Fibroblast of skin of right quadriceps (primary cell): ENCODE results near the gene STT3B.
A peak's percentile ranks its signal among the peaks of the same experiment; 100 is the strongest.

Source experiments
- DNase-seq: peaks from one replicate; pipeline ENCODE4 v3.0.0-alpha.2; 2013

STT3B gene

DNA sequence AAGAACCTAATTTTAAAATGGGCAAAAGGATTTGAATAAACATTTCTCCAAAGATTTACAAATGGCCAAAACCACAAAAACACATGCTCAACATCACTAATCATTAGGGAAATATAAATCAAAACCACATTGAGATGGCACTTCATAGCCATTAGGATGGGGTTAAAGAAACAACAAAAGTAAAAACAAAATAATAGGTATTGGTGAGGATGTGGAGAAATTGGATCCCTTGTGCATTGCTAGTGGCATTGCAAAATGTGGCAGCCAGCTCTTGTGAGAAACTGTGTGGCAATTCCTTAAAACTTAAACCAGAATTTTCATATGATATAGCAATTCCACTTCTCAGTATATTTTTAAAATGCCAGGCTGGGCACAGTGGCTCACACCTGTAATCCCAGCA, 126.5 kb downstream of the STT3B start:
- no peak for DNase-seq

DNA sequence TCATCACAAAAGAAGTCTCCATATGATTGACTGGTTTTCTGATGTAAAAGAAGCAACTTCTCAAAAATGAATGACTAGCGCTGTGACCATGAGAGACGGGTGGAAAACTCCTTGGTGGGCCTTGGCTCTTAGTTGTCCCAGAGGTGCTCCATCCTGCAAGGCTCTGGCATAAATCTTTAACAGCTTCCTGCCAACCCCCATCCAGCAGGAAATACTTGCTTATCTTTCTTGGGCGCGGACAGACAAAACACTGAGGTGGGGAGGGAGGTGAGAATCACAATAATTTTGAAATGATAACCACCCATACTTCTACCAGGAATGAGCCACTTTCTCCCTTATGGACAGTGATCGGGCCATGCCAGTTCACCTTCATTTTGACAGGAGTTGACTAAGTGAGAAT, 128.6 kb downstream of the STT3B start:
- no peak for DNase-seq

DNA sequence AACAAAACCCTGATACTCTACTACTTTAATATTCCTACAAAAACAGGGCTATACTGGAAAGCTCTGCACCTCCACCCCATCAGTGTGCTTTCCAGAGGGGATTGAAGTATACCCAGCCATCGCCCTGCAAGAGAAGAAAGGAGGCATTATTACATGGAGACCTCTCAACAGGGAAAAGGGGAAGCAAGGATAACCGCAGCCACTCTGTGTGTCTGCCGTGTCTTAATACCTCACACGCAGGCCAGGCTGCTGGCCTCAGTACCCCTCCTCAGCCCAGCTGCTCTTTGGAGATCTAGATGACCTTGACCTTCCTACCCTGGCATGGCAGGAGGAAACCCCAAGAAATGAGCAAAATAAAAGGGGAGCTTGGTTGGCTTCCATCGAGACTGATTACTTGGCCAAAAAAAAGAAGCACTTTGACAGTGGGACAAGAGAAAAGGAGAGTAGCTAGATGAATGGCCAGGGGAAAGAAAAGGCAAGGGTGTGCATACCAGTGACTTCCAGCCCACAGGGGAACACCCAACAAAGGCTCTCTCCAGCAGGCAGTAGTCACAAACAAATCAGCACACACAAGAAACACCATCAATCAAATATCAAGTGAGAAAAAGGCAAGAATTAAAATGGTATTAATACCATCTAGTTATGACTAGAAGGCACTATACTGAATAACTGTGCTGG, 129.4 kb downstream of the STT3B start:
- DNase-seq: no peak

DNA sequence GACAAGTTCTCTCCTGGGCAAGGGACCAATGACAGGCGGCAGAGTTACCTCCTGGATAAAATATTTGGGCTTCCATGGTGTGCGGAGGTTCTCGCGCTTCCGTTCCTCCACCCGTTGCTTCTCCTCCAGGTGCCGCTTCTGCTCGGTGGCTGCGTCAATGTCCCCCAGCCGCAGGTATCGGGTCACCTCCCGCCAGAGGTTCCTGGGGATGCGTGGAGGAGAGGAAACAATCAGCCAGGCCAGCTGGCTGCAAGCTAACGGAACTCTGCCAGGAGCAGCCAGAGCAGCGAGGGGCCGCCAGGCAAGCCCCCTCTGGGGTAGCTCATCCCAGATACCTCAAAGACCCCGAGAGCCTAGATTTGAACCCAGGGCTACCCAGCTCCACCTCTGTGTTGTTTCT, 131.3 kb downstream of the STT3B start:
- DNase-seq: no peak

DNA sequence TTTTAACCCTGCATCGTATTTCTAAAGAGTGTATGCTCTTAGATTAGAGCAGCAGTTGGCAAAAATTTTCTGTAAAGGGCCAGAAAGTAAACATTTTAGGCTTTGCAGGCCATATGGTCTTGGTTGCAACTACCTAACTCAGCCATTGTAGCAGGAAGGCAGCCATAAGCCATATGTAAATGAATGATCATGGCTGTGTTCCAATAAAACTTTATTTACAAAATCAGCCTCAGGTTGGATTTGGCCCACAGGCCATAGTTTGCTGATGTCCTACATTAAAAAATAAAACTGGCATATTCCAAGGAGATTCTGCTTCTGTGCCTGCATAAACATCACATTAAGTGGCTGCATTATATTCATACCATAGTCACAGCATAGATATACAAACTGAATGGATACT, 134.9 kb downstream of the STT3B start:
- no peak for DNase-seq

DNA sequence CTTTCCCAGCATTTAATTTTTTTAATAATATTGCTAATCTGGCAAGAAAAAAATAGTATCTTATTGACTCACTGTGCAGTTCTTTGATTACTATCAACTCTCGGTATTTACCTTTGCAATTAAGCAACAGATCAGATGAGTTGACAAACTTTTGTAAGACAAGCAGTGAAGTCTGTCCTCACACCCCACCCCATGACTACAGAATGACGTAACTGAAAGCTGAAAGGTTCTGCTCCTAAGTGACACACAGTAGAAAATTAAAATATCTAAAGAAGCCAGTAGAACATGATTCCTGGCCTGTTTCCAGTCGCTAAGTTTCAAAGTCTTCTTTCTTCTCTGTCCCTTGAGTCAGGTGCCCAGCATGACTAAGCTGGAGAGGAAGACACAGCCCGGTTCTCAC, 135.5 kb downstream of the STT3B start:
- no peak for DNase-seq

DNA sequence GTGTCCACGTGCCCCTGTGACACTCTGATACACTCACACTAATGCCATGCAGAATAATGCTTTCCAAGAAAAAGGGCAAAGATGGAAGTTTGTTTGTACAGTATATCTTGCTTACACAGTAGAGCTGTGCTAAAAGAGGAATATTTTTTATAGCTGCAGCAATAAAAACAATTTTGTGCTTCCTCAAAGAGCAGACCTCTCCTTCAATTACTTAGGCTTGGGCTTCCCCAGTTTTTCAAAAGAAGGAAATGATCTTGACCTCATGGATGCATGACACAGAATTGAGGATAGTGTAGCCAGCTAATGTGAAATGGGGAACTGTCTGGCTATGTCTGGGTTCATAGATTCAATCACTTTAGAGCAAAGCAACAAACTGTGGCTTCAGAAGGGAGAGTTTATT, 137.4 kb downstream of the STT3B start:
- DNase-seq: no peak

DNA sequence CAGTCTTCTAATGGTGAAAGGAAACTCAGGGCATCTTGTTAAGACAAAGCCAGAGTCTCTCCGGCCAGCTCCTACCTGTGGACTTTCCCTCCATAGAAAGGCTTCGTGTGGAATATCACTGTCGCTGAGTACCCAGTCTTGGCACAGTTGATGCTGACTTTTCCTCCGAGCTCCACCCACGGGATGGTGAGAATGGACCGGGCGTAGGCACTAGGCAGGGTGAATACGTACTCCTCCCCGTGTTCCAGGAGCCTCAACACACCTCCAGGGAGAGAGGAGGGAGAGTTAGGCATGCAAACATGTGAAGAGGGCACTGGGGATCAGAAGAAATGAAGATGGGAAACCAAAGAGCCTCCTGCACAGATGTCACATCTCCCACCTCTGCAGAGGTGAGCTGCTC, 138.0 kb downstream of the STT3B start:
- no peak for DNase-seq

DNA sequence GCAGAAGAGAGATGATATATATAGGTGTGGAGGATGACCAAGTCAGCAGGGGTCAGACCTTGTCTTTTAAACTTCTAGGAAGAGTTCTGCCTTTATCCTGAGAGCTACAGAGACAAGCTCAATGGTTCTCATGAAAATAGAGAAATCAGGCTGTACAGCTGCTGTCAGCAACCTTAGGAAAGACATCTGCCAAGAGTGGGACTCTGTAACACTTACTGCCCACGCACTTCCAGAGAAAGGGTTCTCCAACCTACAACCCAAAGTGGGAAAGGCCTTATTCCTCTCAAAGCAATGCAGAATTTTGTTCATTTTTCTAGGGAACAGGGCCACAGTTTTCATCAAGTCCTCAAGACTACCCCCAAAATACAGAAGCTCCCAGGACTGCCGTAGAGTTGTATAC, 138.7 kb downstream of the STT3B start:
- DNase-seq: no peak

DNA sequence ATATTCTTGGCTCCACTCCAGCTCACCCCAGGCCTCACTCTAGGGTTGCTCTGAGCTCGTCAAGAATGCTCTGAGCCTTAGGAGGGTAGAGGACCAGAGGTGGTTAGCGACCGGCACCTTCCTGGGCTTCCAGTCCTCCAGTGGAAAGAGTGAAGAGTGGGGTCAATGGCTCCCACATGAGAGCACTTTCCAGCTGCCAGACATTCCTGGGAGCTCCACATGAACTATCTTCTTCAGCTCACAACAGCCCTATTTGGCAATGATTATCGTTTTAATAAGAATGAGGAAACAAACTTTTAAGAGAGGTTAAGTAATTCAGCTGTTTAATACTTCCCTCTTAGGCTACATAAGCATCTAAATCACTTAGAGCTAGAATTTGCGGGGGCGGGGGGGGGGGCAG, 139.3 kb downstream of the STT3B start:
- DNase-seq: peak; percentile 2

DNA sequence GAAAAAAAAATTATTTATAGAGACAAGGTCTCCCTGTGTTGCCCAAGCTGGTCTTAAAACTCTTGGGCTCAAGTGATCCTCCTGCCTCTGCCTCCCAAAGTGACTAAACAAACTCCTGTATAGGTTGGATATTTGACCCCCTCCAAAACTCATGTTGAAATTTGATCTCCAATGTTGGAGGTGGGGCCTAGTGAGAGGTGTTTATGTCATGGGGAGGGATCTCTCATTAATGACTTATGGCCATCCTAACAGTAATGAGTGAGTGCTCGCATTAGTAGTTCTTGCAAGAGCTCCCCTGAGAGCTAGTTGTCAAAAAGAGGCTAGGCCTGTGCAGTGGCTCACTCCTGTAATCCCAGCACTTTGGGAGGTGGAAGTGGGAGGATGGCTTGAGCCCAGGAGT, 141.2 kb downstream of the STT3B start:
- DNase-seq: no peak

DNA sequence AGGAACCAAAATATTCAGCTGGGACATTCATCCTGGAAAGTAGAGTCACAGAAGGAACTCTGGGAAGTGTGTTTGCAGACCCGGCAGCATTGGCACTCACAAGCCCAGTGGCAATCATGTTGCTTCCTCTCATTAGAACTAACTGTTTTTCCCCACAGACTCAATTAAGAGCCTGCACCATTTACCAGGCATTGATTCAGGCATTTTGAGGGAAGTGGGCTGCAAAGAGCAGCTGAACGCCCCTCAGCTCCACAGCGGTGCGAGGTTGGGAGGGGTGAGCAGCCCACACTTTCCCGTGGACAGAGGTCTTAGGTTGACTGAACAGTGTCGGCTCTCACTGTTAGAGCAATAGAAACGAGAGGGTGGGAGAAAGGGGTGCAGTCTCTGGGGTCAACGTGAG, 143.8 kb downstream of the STT3B start:
- DNase-seq: no peak

DNA sequence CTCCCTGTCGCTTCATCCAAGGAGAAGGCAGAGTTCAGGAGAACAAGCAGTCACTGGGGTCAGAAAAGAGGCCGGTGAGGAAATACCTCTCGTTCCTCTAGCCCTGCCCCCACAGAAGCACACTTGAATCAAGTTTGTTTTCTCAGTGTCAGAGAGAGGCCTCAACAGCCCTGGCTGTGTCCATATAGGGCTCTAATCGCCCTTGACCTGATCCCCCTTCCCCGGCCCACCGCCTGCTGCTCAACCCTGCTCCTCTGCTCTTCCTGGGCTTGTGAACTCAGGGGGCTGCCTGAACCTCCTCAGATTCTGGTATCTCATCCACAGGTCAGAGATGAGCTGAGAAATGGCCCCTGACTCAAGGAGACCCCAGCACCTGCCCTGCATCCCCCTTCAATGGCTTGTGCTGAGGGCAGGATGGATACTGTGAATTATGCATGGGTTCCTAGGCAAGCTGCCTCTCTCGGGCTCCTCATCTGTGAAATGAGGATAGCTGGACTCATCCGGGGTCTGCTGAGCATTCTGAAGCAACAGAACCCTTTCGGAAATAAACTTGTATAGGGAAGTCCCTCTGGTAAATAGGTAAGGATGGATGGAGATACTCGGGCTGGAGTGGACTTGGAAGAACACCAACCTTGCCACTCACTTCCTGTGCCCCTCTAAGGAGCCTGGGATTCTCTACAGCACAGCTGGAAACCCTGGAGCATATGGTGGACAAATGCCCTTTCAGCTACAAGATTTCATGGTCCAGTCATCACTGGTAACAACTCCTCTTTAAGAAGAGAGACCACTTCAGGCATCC, 147.5 kb downstream of the STT3B start:
- DNase-seq: no peak
